Breast epithelium (tissue), 3 donors: ENCODE measurements around the gene PPP2R1B.

Source experiments
- CTCF ChIP-seq, 3 donors: fragments of 450-650 bp; IDR thresholded peaks; one replicate each; pipeline ENCODE4 v1.5.1; 2016 to 2017; ENCODE audit warnings: antibody characterized with exemption in 3 of 3, mild to moderate bottlenecking in 3 of 3, moderate library complexity in 3 of 3
- POLR2A ChIP-seq: fragments of 450-650 bp; IDR thresholded peaks from one replicate; pipeline ENCODE4 v1.6.1; 2016; ENCODE audit warnings: antibody characterized with exemption, mild to moderate bottlenecking, moderate library complexity

- TF ChIP-seq CTCF (IDR thresholded peaks at IDR 0.05) (no peak), POLR2A (no peak)
Observed at GRCh38 chr11:111748035-111748804, 18.0 kb downstream of the PPP2R1B start.
